ENCODE results near the gene ABCC3. TPM values are rescaled to one million over a fixed set of nuclear protein-coding genes. Genes with fewer than 3 reads are reported as not detected.

The ABCC3 gene
- total and polyA plus RNA-seq, 8 donors: 13.6 to 1,043 (median 188) TPM

DNA sequence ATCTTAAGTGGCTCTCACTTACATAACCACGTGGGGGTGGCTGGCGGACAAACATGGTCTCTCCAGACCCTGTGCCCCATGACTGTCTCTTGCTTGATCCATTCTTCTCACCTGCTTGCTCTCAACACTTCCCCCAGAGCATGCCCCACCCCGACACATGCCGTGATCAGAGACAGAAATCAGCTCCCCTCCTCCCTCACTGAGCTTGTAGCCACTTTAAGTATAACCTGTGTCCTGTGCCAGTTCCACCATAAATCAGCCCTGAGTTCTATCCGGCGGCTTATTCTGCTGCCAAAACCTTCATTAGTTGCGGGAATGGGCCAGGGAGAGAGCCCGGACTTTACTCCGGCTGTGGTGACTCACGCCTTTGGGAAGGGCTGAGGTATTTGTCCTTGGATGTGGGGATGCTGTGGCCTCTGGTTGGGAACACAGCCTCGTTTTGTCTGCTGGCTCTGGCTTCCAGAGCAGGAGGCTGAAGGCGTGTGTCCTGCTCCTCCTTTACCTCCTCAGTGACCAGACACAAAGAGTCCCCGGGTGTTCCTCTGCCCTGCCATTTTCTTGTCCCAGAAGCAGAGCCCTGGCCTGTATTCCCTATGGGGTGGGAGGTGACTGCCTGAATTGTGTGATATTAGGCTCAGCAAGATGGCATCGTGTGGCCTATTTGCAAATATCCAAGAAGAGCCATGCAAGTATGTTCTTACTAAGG lies 52.0 kb downstream of the ABCC3 start:
- Histone ChIP-seq H3K36me3 (peaks cover 0 to 5% (median 0%) of the 10 kb centered on the region in 4 donors), H3K4me1 (peaks cover 69 to 94% (median 81%) of the 10 kb centered on the region in 4 donors), H3K27ac (peak overlapping the region; percentile 78 to 95 (median 86)), H3K4me3 (no peak overlapping the region), H3K27me3 (no peaks in the 10 kb centered on the region), H3K9me3 (no peaks in the 10 kb centered on the region)
- DNase-seq: peak; percentile 79 to 91
- intact Hi-C loops (cut with DNase I; ENCODE audit: low total_unique reads): no loop called here
- WGBS, 5 donors: 27 to 49% (median 31%) methylated on average over 14 of the region's 14 CpGs
- TF ChIP-seq, protein P1, sequence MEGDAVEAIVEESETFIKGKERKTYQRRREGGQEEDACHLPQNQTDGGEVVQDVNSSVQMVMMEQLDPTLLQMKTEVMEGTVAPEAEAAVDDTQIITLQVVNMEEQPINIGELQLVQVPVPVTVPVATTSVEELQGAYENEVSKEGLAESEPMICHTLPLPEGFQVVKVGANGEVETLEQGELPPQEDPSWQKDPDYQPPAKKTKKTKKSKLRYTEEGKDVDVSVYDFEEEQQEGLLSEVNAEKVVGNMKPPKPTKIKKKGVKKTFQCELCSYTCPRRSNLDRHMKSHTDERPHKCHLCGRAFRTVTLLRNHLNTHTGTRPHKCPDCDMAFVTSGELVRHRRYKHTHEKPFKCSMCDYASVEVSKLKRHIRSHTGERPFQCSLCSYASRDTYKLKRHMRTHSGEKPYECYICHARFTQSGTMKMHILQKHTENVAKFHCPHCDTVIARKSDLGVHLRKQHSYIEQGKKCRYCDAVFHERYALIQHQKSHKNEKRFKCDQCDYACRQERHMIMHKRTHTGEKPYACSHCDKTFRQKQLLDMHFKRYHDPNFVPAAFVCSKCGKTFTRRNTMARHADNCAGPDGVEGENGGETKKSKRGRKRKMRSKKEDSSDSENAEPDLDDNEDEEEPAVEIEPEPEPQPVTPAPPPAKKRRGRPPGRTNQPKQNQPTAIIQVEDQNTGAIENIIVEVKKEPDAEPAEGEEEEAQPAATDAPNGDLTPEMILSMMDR (IDR thresholded peaks at IDR 0.05): no peak
- TF ChIP-seq POLR2AphosphoS5 (IDR thresholded peaks at IDR 0.05) (peak; percentile 52 to 92 (median 83)), EP300 (IDR thresholded peaks at IDR 0.05) (peak; percentile 18)

DNA sequence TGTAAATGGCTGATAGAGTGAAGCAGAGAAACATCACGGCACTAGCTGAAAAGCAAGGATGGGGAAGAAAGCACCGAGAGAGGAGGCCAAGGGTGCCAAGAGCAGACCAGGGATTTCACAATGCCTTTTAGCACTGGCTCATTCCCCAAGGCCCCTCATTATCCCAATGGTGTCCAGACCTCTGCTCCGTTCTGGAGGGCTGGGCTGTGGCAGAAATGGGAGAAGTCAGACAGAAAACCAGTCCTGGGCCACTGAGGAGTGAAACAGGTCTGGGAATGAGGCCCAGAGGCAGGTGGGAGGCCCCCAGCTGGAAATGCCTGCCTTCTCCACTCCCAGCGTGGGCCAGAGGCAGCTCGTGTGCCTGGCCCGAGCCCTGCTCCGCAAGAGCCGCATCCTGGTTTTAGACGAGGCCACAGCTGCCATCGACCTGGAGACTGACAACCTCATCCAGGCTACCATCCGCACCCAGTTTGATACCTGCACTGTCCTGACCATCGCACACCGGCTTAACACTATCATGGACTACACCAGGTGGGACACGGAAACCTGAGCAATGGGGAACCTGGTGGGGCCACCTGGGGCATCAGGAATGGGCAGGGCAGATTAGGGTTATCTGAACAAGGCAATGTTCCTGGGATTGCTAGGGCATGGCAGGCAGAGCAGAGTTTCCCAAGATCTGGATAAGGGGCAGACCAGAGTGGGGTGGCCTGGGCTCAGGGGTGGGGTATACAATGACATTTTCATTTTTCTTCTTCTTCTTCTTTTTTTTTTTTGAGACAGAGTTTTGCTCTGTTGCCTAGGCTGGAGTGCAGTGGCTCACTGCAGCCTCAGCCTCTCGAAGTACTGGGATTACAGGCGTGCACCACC lies 52.8 kb downstream of the ABCC3 start:
- Histone ChIP-seq H3K4me1 (peaks cover 75 to 95% (median 84%) of the 10 kb centered on the region in 4 donors), H3K36me3 (peaks cover 0 to 5% (median 0%) of the 10 kb centered on the region in 4 donors), H3K9me3 (no peaks in the 10 kb centered on the region), H3K27me3 (no peaks in the 10 kb centered on the region), H3K4me3 (no peak overlapping the region), H3K27ac (peak overlapping the region; percentile 78 to 95 (median 86))
- peak in 1 of 2 donors; percentile 45 for DNase-seq
- TF ChIP-seq, protein P1 (IDR thresholded peaks at IDR 0.05): no peak
- no peak for TF ChIP-seq EP300 (IDR thresholded peaks at IDR 0.05)
- intact Hi-C loops (cut with DNase I; ENCODE audit: low total_unique reads): no loop called here
- 71 to 81% (median 76%) methylated on average over 15 to 16 of the region's 16 CpGs for WGBS, 5 donors

DNA sequence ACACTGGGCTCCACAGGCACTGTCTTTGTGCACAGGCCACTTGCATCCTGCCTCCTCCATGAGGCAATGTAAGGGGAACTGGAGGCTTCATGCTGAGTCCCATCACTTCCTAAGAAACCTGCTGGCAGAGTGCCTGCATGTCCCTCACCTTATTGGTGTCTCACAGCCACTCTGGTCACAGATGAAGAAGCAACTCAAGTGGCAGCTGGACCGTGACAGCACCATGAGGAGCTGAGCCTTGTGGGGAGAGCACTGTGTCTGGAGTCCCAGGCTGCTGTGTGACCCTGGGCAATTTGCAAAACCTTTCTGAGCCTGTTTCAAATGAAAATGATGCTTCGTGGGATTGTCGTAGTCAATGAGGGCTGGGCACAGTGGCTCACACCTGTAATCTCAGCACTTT lies 53.6 kb downstream of the ABCC3 start:
- Histone ChIP-seq H3K27me3 (no peaks in the 10 kb centered on the region), H3K4me3 (no peak overlapping the region), H3K9me3 (no peaks in the 10 kb centered on the region), H3K36me3 (peaks cover 0 to 7% (median 6%) of the 10 kb centered on the region in 4 donors), H3K4me1 (peaks cover 82 to 100% (median 90%) of the 10 kb centered on the region in 4 donors), H3K27ac (peak overlapping the region in 4 of 5 donors; percentile 85 to 95 (median 88))
- intact Hi-C loops (cut with DNase I; ENCODE audit: low total_unique reads): no loop called here
- TF ChIP-seq, protein P1 (IDR thresholded peaks at IDR 0.05): no peak
- TF ChIP-seq EP300 (IDR thresholded peaks at IDR 0.05): no peak
- no peak for TF ChIP-seq POLR2AphosphoS5 (IDR thresholded peaks at IDR 0.05)
- TF ChIP-seq POLR2A (IDR thresholded peaks at IDR 0.05): no peak
- DNase-seq: no peak
- 92 to 100% (median 96%) methylated on average over 3 of the region's 3 CpGs for WGBS, 5 donors

DNA sequence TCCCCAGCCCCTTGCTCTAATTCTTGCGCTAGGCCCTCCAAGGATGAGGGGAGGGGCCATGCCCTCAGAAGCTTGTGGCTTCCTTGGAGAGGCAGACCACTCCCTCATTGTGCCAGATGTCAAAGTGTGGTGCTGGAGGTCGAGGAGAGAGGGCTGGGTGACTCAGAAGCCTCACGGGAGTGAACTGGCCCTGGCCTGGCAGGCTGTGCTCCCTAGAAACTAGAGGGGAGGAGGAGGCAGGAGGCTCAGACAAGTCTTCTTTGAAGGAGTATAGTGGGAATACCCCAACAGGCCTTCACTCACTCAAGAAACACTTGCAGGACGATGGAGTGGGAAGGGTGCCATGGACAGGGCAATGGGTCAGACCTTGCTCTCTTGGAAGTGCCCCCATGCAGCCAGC lies 54.6 kb downstream of the ABCC3 start:
- 33 to 50% (median 39%) methylated on average over 4 of the region's 4 CpGs for WGBS, 5 donors
- peak in 1 of 2 donors; percentile 58 for DNase-seq
- peak overlapping the region; percentile 79 to 95 (median 86) for H3K27ac ChIP-seq
- no peak overlapping the region for H3K4me3 ChIP-seq
- no peaks in the 10 kb centered on the region for H3K27me3 ChIP-seq
- TF ChIP-seq POLR2AphosphoS5 (IDR thresholded peaks at IDR 0.05) (no peak), EP300 (IDR thresholded peaks at IDR 0.05) (no peak), POLR2A (IDR thresholded peaks at IDR 0.05) (no peak)
- TF ChIP-seq, protein P1 (IDR thresholded peaks at IDR 0.05): no peak
- H3K4me1 ChIP-seq: peaks cover 88 to 99% (median 93%) of the 10 kb centered on the region in 4 donors
- intact Hi-C loops (cut with DNase I; ENCODE audit: low total_unique reads): no loop called here
- peaks cover 0 to 15% (median 12%) of the 10 kb centered on the region in 4 donors for H3K36me3 ChIP-seq
- no peaks in the 10 kb centered on the region for H3K9me3 ChIP-seq

All from stomach (tissue), 9 donors.